HCT116 (cell line): Measurements from ENCODE around the gene IL17RE. TPM values are rescaled to one million over a fixed set of nuclear protein-coding genes. Genes with fewer than 3 reads are reported as not detected.

Source experiments
- ATAC-seq: fragments of 200-7000 bp; cut with Tn5 transposase; 2 replicates; pipeline ENCODE4 v1.9.1; 2020; ENCODE audit warnings: mild to moderate bottlenecking, moderate library complexity
- BruUV-seq: library from RNA; stranded (reverse); fragments of 400-500 nt; replicated peaks from 2 replicates; lab custom pipeline; 2021; lab: Mats Ljungman, UMichigan
- CTCF ChIA-PET: fragments of 300-600 bp; sonication (Branson Sonifier 250); formaldehyde crosslinking; loops from one replicate; lab custom pipeline; 2021; ENCODE audit warnings: antibody characterized with exemption; lab: Charles Lee
- POLR2A ChIA-PET: fragments of 300-600, 350-600 bp; sonication (Branson Sonifier 250); formaldehyde crosslinking; loops from one replicate; lab custom pipeline; 2021; ENCODE audit warnings: antibody characterized with exemption; lab: Charles Lee
- RAD21 ChIA-PET, 2 experiments: fragments of 300-600 bp; sonication (Branson Sonifier 250); formaldehyde crosslinking; loops; one replicate each; lab custom pipeline; 2023; ENCODE audit warnings: low total read pairs in 2 of 2; ENCODE audit not compliant: uncharacterized antibody in 2 of 2, unreplicated experiment in 2 of 2, low non-redundant PET in 1 of 2; lab: Charles Lee
- DNase-seq: peaks from one replicate; pipeline ENCODE4 v3.0.0-alpha.2; 2010; ENCODE audit warnings: low read depth, low spot score
- H2AFZ ChIP-seq: fragments of 200-600 bp; shearing (Covaris generic), sonication (generic); 2 replicates; pipeline ENCODE4 v1.6.1; 2017; ENCODE audit warnings: low read depth, mixed run types, mixed read lengths, antibody characterized with exemption, low read length; ENCODE audit not compliant: poor library complexity, severe bottlenecking
- H3K27ac ChIP-seq: 2 replicates; pipeline ENCODE4 v1.5.1; 2012; ENCODE audit warnings: low read depth, low read length
- H3K27me3 ChIP-seq: fragments of 200-600 bp; sonication (generic); 2 replicates; pipeline ENCODE4 v1.6.1; 2016; ENCODE audit warnings: mixed run types, low read length, mixed read lengths; ENCODE audit not compliant: insufficient read depth
- H3K36me3 ChIP-seq, 2 experiments: fragments of 200-500 bp in 1 of 2; fragments of 200-600 bp in 1 of 2; sonication (Bioruptor generic) in 1 of 2; sonication (generic) in 1 of 2; 2 replicates each; pipeline versions ENCODE4 v1.5.1 to v1.6.1; 2014 to 2016; ENCODE audit warnings: low read length in 2 of 2, inconsistent platforms in 1 of 2, mixed read lengths in 1 of 2, mixed run types in 1 of 2; ENCODE audit not compliant: insufficient read depth in 2 of 2, control insufficient read depth in 1 of 2
- H3K4me1 ChIP-seq, 2 experiments: fragments of 200-600 bp in 1 of 2; sonication (generic) in 1 of 2; 2 replicates each; pipeline versions ENCODE4 v1.5.1 to v1.6.1; 2012 to 2017; ENCODE audit warnings: low read length in 2 of 2, inconsistent platforms in 1 of 2, mild to moderate bottlenecking in 1 of 2, mixed read lengths in 1 of 2, mixed run types in 1 of 2, moderate library complexity in 1 of 2; ENCODE audit not compliant: insufficient read depth in 2 of 2, control insufficient read depth in 1 of 2
- H3K4me2 ChIP-seq: fragments of 200-600 bp; sonication (generic); 2 replicates; pipeline ENCODE4 v1.6.1; 2017; ENCODE audit warnings: mixed run types, low read length, mixed read lengths
- H3K4me3 ChIP-seq, 2 experiments: fragments of 200-600 bp in 1 of 2; sonication (generic) in 1 of 2; replicated peaks in 1 of 2; 2 replicates each; pipeline ENCODE4 v1.5.1; 2011 to 2016; ENCODE audit warnings: low read length in 2 of 2, control low read depth in 1 of 2, low read depth in 1 of 2, mild to moderate bottlenecking in 1 of 2, mixed read lengths in 1 of 2, mixed run types in 1 of 2
- H3K79me2 ChIP-seq: fragments of 200-600 bp; sonication (generic); 2 replicates; pipeline ENCODE4 v1.6.1; 2017; ENCODE audit warnings: mild to moderate bottlenecking, mixed run types, low read length, moderate library complexity, mixed read lengths; ENCODE audit not compliant: insufficient read depth
- H3K9ac ChIP-seq: fragments of 200-600 bp; sonication (generic); 2 replicates; pipeline ENCODE4 v1.6.1; 2016; ENCODE audit warnings: low read length, mixed read lengths
- H3K9me2 ChIP-seq: fragments of 200-600 bp; sonication (generic), shearing (Covaris generic); 2 replicates; pipeline ENCODE4 v1.6.1; 2017; ENCODE audit warnings: mixed run types, mild to moderate bottlenecking, moderate library complexity; ENCODE audit not compliant: insufficient read depth
- H3K9me3 ChIP-seq, 2 experiments: fragments of 200-500 bp in 1 of 2; fragments of 200-600 bp in 1 of 2; sonication (Bioruptor generic) in 1 of 2; sonication (generic) in 1 of 2; 2 replicates each; pipeline ENCODE4 v1.6.1; 2014 to 2017; ENCODE audit warnings: low read length in 2 of 2, mixed read lengths in 2 of 2, inconsistent platforms in 1 of 2, low read depth in 1 of 2, mild to moderate bottlenecking in 1 of 2, mixed run types in 1 of 2, moderate library complexity in 1 of 2; ENCODE audit not compliant: control insufficient read depth in 1 of 2, insufficient read depth in 1 of 2
- H4K20me1 ChIP-seq: fragments of 200-600 bp; sonication (generic), shearing (Covaris generic); 2 replicates; pipeline ENCODE4 v1.6.1; 2017; ENCODE audit warnings: mixed run types, mild to moderate bottlenecking, moderate library complexity; ENCODE audit not compliant: insufficient read depth
- CBX3 ChIP-seq: IDR thresholded peaks from 2 replicates; pipeline ENCODE4 v1.6.1; 2012; ENCODE audit warnings: low read depth
- EZH2 ChIP-seq: fragments of 200-600 bp; sonication (generic); IDR thresholded peaks from 2 replicates; pipeline ENCODE4 v1.6.1; 2017; ENCODE audit warnings: antibody characterized with exemption, mixed run types
- FOSL1 ChIP-seq: IDR thresholded peaks from 2 replicates; pipeline ENCODE4 v1.6.1; 2012; ENCODE audit warnings: low read depth
- MAX ChIP-seq: IDR thresholded peaks from 2 replicates; pipeline ENCODE4 v1.6.1; 2012
- POLR2A ChIP-seq: IDR thresholded peaks from 2 replicates; pipeline ENCODE4 v1.7.0; 2011; ENCODE audit warnings: borderline replicate concordance; ENCODE audit not compliant: insufficient read depth, insufficient read length; ENCODE audit errors: extremely low read depth
- POLR2AphosphoS5 ChIP-seq: IDR thresholded peaks from 2 replicates; pipeline ENCODE4 v1.6.1; 2011; ENCODE audit warnings: mild to moderate bottlenecking, low read depth, low read length, moderate library complexity
- REST ChIP-seq: IDR thresholded peaks from 2 replicates; pipeline ENCODE4 v1.6.1; 2012; ENCODE audit warnings: low read depth
- SRF ChIP-seq: IDR thresholded peaks from 2 replicates; pipeline ENCODE4 v1.6.1; 2012; ENCODE audit warnings: low read depth
- TCF7L2 ChIP-seq: IDR thresholded peaks from 2 replicates; pipeline ENCODE4 v1.7.0; 2011; ENCODE audit warnings: borderline replicate concordance, inconsistent platforms; ENCODE audit not compliant: insufficient read depth, insufficient read length; ENCODE audit errors: extremely low read depth
- ZFX ChIP-seq: fragments of 450-650 bp; IDR thresholded peaks from 2 replicates; pipeline ENCODE4 v1.6.1; 2017
- intact Hi-C: fragments of 100-400 bp; cut with micrococcal nuclease; formaldehyde crosslinking; loops from 2 replicates; pipeline ENCODE4 v1.10.0; 2022
- total RNA-seq: library from RNA; stranded (reverse); gene quantifications from one replicate; pipeline ENCODE4 v1.2.1, GENCODE V29; 2021; ENCODE audit not compliant: unreplicated experiment

The IL17RE gene
- total RNA-seq, 1 experiment from 2014 or later = 14.3 TPM

GRCh38 chr3:9876991-9877390, 25.7 kb upstream of the IL17RE start:
- H3K4me2 ChIP-seq = no peak overlapping the region
- CTCF ChIA-PET = no interaction called here
- H3K9me2 ChIP-seq = no peaks in the 10 kb centered on the region
- H3K4me3 ChIP-seq = no peak overlapping the region
- no peaks in the 10 kb centered on the region for H3K79me2 ChIP-seq
- no peak for ATAC-seq
- POLR2A ChIA-PET = no interaction called here
- H3K27me3 ChIP-seq = no peaks in the 10 kb centered on the region
- H2AFZ ChIP-seq = no peak overlapping the region
- peaks cover 0 to 29% of the 10 kb centered on the region in 2 experiments; a peak in 2 of 4 replicates for H3K4me1 ChIP-seq
- H3K9me3 ChIP-seq = no peaks in the 10 kb centered on the region
- no TSS peak for BruUV-seq
- intact Hi-C loops = no loop called here
- H3K9ac ChIP-seq = no peak overlapping the region
- no peak for DNase-seq
- RAD21 ChIA-PET = no interaction called here
- H4K20me1 ChIP-seq = no peaks in the 10 kb centered on the region
- no peaks in the 10 kb centered on the region for H3K36me3 ChIP-seq
- TF ChIP-seq ZFX = no peak
- TF ChIP-seq POLR2AphosphoS5 = no peak
- TF ChIP-seq POLR2A = no peak
- TF ChIP-seq TCF7L2 = no peak
- no peak overlapping the region for H3K27ac ChIP-seq

GRCh38 chr3:9878700-9879099, 23.9 kb upstream of the IL17RE start:
- no peaks in the 10 kb centered on the region for H3K36me3 ChIP-seq
- H3K4me1 ChIP-seq = peaks cover 4 to 29% of the 10 kb centered on the region in 2 experiments
- no peak overlapping the region for H2AFZ ChIP-seq
- H3K4me3 ChIP-seq = no peak overlapping the region
- no peak overlapping the region for H3K27ac ChIP-seq
- no peaks in the 10 kb centered on the region for H3K9me3 ChIP-seq
- BruUV-seq = no TSS peak
- H3K9ac ChIP-seq = no peak overlapping the region
- peak overlapping the region; percentile 10 for H3K4me2 ChIP-seq
- H3K9me2 ChIP-seq = no peaks in the 10 kb centered on the region
- H3K27me3 ChIP-seq = no peaks in the 10 kb centered on the region
- no peaks in the 10 kb centered on the region for H4K20me1 ChIP-seq
- H3K79me2 ChIP-seq = no peaks in the 10 kb centered on the region
- intact Hi-C loops = no loop called here
- no peak for DNase-seq
- 0 out of 2 replicates have a peak, but pooled peaks have one; percentile 38 for ATAC-seq
- RAD21 ChIA-PET = no interaction called here
- no peak for TF ChIP-seq SRF
- no peak for TF ChIP-seq MAX
- no peak for TF ChIP-seq REST
- no peak for TF ChIP-seq FOSL1
- TF ChIP-seq EZH2 = no peak
- TF ChIP-seq CBX3 = no peak
- no peak for TF ChIP-seq ZFX
- POLR2A ChIA-PET = no interaction called here
- CTCF ChIA-PET = no interaction called here
